ENCODE results near the gene KY.

GRCh38 chr3:134675726-134676256 is 25.0 kb upstream of the KY start:
- no peak for TF ChIP-seq CTCF (conservative IDR thresholded peaks at IDR 0.05; ENCODE audit: low read length)
- TF ChIP-seq EZH2phosphoT487 (IDR thresholded peaks at IDR 0.05; ENCODE audit: borderline replicate concordance, low read depth, low read length): no peak

Measured in OCI-LY7 (cell line).